SK-N-MC (cell line): Measurements from ENCODE around the gene PRKG1.

Experiments used
- DNase-seq: peaks from one replicate; pipeline ENCODE4 v3.0.0-alpha.2; 2011; ENCODE audit warnings: low read depth, low spot score
- H3K27ac ChIP-seq: fragments of 200-600 bp; sonication (generic); 2 replicates; pipeline ENCODE4 v1.5.1; 2016; ENCODE audit warnings: mixed run types
- H3K36me3 ChIP-seq: fragments of 200-600 bp; sonication (generic); 2 replicates; pipeline ENCODE4 v1.6.1; 2017; ENCODE audit warnings: antibody characterized with exemption, low read length, mixed read lengths; ENCODE audit not compliant: insufficient read depth
- H3K4me3 ChIP-seq: fragments of 200-600 bp; sonication (generic); 2 replicates; pipeline ENCODE4 v1.5.1; 2016
- H3K9ac ChIP-seq: fragments of 200-600 bp; sonication (generic); 2 replicates; pipeline ENCODE4 v1.8.0; 2017; ENCODE audit warnings: mixed run types, mixed read lengths; ENCODE audit not compliant: insufficient read length
- H3K9me3 ChIP-seq: fragments of 200-600 bp; sonication (generic); 2 replicates; pipeline ENCODE4 v1.6.1; 2017; ENCODE audit warnings: low read depth, mild to moderate bottlenecking, antibody characterized with exemption, low read length, moderate library complexity, mixed read lengths
- EZH2 ChIP-seq: fragments of 200-600 bp; sonication (generic); IDR thresholded peaks from one replicate; pipeline ENCODE4 v1.6.1; 2017; ENCODE audit warnings: antibody characterized with exemption
- FOXP2 ChIP-seq: optimal IDR thresholded peaks from 2 replicates; pipeline ENCODE3; 2011; ENCODE audit warnings: mild to moderate bottlenecking, moderate library complexity; ENCODE audit not compliant: insufficient read depth; ENCODE audit errors: extremely low read length, control extremely low read depth
- POLR2AphosphoS5 ChIP-seq: IDR thresholded peaks from 2 replicates; pipeline ENCODE4 v1.6.1; 2012; ENCODE audit warnings: mild to moderate bottlenecking, low read depth, low read length, borderline replicate concordance

PRKG1 gene

GRCh38 chr10:51367694-51368093 is 293.4 kb downstream of the PRKG1 start:
- no peak overlapping the region for H3K9ac ChIP-seq
- TF ChIP-seq POLR2AphosphoS5 (no peak), FOXP2 (no peak), EZH2 (no peak)
- H3K4me3 ChIP-seq, result no peak overlapping the region
- DNase-seq, result no peak
- H3K9me3 ChIP-seq, result no peaks in the 10 kb centered on the region
- H3K27ac ChIP-seq, result no peak overlapping the region
- H3K36me3 ChIP-seq, result no peaks in the 10 kb centered on the region

GRCh38 chr10:51368943-51369342 is 294.7 kb downstream of the PRKG1 start:
- DNase-seq, result no peak
- TF ChIP-seq POLR2AphosphoS5, result no peak
- TF ChIP-seq EZH2, result no peak
- no peak for TF ChIP-seq FOXP2
- no peaks in the 10 kb centered on the region for H3K9me3 ChIP-seq

GRCh38 chr10:51369903-51370302 is 295.6 kb downstream of the PRKG1 start:
- no peak for DNase-seq
- Histone ChIP-seq H3K27ac (no peak overlapping the region), H3K9me3 (no peaks in the 10 kb centered on the region), H3K9ac (no peak overlapping the region), H3K4me3 (no peak overlapping the region), H3K36me3 (no peaks in the 10 kb centered on the region)
- TF ChIP-seq EZH2 (no peak), FOXP2 (no peak), POLR2AphosphoS5 (no peak)

More at GRCh38 chr10:51368943-51369342, 294.7 kb downstream of the PRKG1 start:
- Histone ChIP-seq H3K36me3 (no peaks in the 10 kb centered on the region), H3K27ac (no peak overlapping the region), H3K4me3 (no peak overlapping the region), H3K9ac (no peak overlapping the region)

- no peaks in the 10 kb centered on the region for H3K9me3 ChIP-seq
- H3K36me3 ChIP-seq, result no peaks in the 10 kb centered on the region
- no peak for DNase-seq
- no peak overlapping the region for H3K4me3 ChIP-seq
- H3K27ac ChIP-seq, result no peak overlapping the region
- no peak for TF ChIP-seq FOXP2
- no peak for TF ChIP-seq POLR2AphosphoS5
- TF ChIP-seq EZH2, result no peak
- H3K9ac ChIP-seq, result no peak overlapping the region
Observed at GRCh38 chr10:51371743-51372142, 297.5 kb downstream of the PRKG1 start.

- Histone ChIP-seq H3K9ac (no peak overlapping the region), H3K36me3 (no peaks in the 10 kb centered on the region), H3K27ac (no peak overlapping the region), H3K9me3 (no peaks in the 10 kb centered on the region), H3K4me3 (no peak overlapping the region)
- no peak for TF ChIP-seq POLR2AphosphoS5
- no peak for TF ChIP-seq FOXP2
- no peak for TF ChIP-seq EZH2
- DNase-seq, result no peak
Observed at GRCh38 chr10:51375790-51376189, 301.5 kb downstream of the PRKG1 start.

- TF ChIP-seq EZH2, result no peak
- no peaks in the 10 kb centered on the region for H3K36me3 ChIP-seq
- H3K9me3 ChIP-seq, result no peaks in the 10 kb centered on the region
- DNase-seq, result no peak
- no peak overlapping the region for H3K4me3 ChIP-seq
- no peak overlapping the region for H3K9ac ChIP-seq
- H3K27ac ChIP-seq, result no peak overlapping the region
Observed at GRCh38 chr10:51377070-51377931, 303.0 kb downstream of the PRKG1 start.

GRCh38 chr10:51377932-51378599 is 303.8 kb downstream of the PRKG1 start:
- H3K9ac ChIP-seq, result no peak overlapping the region
- no peak overlapping the region for H3K4me3 ChIP-seq
- H3K27ac ChIP-seq, result no peak overlapping the region
- no peaks in the 10 kb centered on the region for H3K36me3 ChIP-seq
- H3K9me3 ChIP-seq, result no peaks in the 10 kb centered on the region
- no peak for TF ChIP-seq POLR2AphosphoS5
- no peak for TF ChIP-seq EZH2
- TF ChIP-seq FOXP2, result no peak
- DNase-seq, result no peak

GRCh38 chr10:51382181-51382580 is 307.9 kb downstream of the PRKG1 start:
- Histone ChIP-seq H3K9me3 (no peaks in the 10 kb centered on the region), H3K36me3 (no peaks in the 10 kb centered on the region), H3K4me3 (no peak overlapping the region), H3K9ac (no peak overlapping the region), H3K27ac (no peak overlapping the region)
- no peak for DNase-seq
- TF ChIP-seq EZH2 (no peak), POLR2AphosphoS5 (no peak), FOXP2 (no peak)
